ENCODE results near the gene REV1. TPM values are rescaled to one million over a fixed set of nuclear protein-coding genes. Genes with fewer than 3 reads are reported as not detected.

The REV1 gene
- total RNA-seq, 1 donor from 2014 or later, result 27.4 TPM

DNA sequence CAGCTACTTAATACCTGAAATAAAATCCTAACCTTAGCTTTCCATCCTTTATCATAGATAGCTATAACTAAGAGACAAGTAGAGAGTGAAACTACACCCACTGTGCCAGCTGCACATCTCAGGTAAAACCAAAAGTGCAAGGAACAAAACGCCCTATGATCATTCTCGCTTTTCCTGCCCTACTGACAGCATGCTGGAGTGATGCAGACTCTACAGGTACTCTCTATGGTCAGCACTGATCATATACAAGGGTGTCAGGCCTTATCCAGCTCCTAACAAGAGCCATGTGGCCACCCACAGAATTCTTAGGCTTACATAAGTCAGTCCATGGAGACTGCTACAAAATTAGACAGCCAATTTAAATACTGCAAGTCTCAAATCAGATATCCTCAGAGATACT, 45.6 kb downstream of the REV1 start:
- H3K36me3 ChIP-seq (ENCODE audit: control insufficient read depth, insufficient read depth, low read length), result no peaks in the 10 kb centered on the region
- H3K4me3 ChIP-seq (ENCODE audit: low read depth, low read length), result no peak overlapping the region
- TF ChIP-seq, protein P1, sequence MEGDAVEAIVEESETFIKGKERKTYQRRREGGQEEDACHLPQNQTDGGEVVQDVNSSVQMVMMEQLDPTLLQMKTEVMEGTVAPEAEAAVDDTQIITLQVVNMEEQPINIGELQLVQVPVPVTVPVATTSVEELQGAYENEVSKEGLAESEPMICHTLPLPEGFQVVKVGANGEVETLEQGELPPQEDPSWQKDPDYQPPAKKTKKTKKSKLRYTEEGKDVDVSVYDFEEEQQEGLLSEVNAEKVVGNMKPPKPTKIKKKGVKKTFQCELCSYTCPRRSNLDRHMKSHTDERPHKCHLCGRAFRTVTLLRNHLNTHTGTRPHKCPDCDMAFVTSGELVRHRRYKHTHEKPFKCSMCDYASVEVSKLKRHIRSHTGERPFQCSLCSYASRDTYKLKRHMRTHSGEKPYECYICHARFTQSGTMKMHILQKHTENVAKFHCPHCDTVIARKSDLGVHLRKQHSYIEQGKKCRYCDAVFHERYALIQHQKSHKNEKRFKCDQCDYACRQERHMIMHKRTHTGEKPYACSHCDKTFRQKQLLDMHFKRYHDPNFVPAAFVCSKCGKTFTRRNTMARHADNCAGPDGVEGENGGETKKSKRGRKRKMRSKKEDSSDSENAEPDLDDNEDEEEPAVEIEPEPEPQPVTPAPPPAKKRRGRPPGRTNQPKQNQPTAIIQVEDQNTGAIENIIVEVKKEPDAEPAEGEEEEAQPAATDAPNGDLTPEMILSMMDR (IDR thresholded peaks at IDR 0.05; ENCODE audit: insufficient read depth, low read length, poor library complexity, severe bottlenecking), result no peak
- no peaks in the 10 kb centered on the region for H3K27me3 ChIP-seq (ENCODE audit: control insufficient read depth, insufficient read depth, low read length)
- DNase-seq (ENCODE audit: low read depth), result no peak

DNA sequence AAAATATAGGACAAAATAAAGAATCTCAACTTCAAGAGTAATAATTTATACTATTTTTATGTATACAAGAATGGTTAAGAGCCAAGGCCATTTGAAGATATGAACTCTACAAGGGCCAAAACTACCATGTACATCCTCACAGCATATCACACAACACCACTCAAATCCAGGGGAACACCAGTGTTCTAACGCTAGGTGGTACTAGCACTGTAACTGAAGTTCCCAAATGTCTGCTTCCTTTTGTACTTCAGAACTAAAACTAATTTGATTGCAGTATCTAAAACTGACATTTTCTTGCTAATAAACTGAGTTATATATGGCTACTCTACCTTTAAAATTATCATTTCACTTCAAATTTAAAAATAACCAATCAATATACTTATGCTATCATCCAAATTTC, 47.0 kb downstream of the REV1 start:
- H3K36me3 ChIP-seq (ENCODE audit: control insufficient read depth, insufficient read depth, low read length), result peaks cover 1% of the 10 kb centered on the region

DNA sequence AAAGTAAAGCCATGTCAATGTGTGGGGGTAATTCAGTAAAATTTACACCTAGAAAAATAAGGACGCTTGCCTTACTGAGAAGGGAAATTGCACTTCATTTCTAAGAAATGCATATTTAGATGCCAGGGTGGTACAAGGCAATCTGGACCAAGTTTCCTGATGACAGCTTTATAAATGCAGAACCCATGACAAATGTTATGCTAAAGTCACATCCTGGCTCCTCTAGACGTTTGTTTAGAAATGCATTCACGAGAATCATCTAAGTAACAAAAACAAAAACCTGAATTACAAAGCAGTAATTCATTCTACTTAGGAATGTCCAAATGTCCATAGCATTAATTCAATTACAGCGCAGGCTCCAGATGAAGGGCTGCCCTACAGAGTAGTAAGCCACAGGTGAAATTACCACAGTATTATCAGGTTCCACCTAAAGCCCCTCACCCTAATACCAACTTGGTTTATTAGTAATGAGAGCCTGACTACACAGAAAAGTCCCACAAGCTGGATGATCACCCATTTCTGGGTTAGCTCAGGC, 49.8 kb downstream of the REV1 start:
- H3K36me3 ChIP-seq (ENCODE audit: control insufficient read depth, insufficient read depth, low read length), result peaks cover 1% of the 10 kb centered on the region
- TF ChIP-seq, protein P1 (IDR thresholded peaks at IDR 0.05; ENCODE audit: insufficient read depth, low read length, poor library complexity, severe bottlenecking), result no peak
- H3K4me3 ChIP-seq (ENCODE audit: low read depth, low read length), result no peak overlapping the region

More for the DNA sequence above, 47.0 kb downstream of the REV1 start:
- TF ChIP-seq, protein P1 (IDR thresholded peaks at IDR 0.05; ENCODE audit: insufficient read depth, low read length, poor library complexity, severe bottlenecking), result peak; percentile 8
- H3K4me3 ChIP-seq (ENCODE audit: low read depth, low read length), result no peak overlapping the region
- no peak for DNase-seq (ENCODE audit: low read depth)
- H3K27me3 ChIP-seq (ENCODE audit: control insufficient read depth, insufficient read depth, low read length), result no peaks in the 10 kb centered on the region

DNA sequence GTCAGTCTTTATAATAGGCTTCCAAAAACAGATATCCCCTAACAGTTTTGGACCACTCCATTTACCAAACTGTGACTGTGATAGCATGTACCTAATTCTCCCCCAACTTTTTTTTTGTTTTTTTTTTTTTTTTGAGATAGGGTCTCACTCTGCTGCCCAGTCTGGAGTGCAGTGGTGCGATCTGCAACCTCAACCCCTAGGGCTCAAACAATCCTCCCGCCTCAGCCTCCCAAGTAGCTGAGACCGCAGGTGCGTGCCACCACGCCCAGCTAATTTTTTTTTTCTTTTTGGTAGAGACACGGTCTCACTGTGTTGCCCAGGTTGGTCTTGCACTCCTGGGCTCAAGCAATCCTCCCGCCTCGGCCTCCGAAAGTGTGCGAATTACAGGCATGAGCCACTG, 52.9 kb downstream of the REV1 start:
- TF ChIP-seq, protein P1 (IDR thresholded peaks at IDR 0.05; ENCODE audit: insufficient read depth, low read length, poor library complexity, severe bottlenecking), result no peak
- DNase-seq (ENCODE audit: low read depth), result no peak
- no peaks in the 10 kb centered on the region for H3K27me3 ChIP-seq (ENCODE audit: control insufficient read depth, insufficient read depth, low read length)
- peaks cover 1% of the 10 kb centered on the region for H3K36me3 ChIP-seq (ENCODE audit: control insufficient read depth, insufficient read depth, low read length)
- H3K4me3 ChIP-seq (ENCODE audit: low read depth, low read length), result no peak overlapping the region

More for the DNA sequence above, 49.8 kb downstream of the REV1 start:
- no peak for DNase-seq (ENCODE audit: low read depth)
- no peaks in the 10 kb centered on the region for H3K27me3 ChIP-seq (ENCODE audit: control insufficient read depth, insufficient read depth, low read length)

DNA sequence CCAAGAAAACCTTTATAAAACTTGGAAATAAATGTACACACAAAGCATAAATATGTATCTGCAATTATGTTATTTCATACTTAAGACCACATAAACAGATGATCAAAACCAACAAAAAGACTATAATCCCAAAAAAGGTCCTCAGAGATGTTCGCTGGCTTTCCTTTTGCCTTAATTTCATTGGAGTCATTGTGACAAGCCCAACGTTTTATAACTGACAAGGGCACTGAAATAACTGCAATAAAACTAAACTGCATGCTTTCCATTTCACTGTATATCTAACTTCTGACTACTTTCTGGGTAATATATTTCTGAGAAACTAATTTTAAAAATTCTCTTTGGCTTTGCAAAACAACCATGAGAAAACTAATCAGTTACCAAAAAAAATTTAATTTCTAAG, 56.5 kb downstream of the REV1 start:
- peaks cover 2% of the 10 kb centered on the region for H3K36me3 ChIP-seq (ENCODE audit: control insufficient read depth, insufficient read depth, low read length)
- DNase-seq (ENCODE audit: low read depth), result no peak
- H3K27me3 ChIP-seq (ENCODE audit: control insufficient read depth, insufficient read depth, low read length), result no peaks in the 10 kb centered on the region
- no peak overlapping the region for H3K4me3 ChIP-seq (ENCODE audit: low read depth, low read length)
- TF ChIP-seq, protein P1 (IDR thresholded peaks at IDR 0.05; ENCODE audit: insufficient read depth, low read length, poor library complexity, severe bottlenecking), result no peak
